ENCODE results near the gene TCHHL1.

TCHHL1 gene

DNA sequence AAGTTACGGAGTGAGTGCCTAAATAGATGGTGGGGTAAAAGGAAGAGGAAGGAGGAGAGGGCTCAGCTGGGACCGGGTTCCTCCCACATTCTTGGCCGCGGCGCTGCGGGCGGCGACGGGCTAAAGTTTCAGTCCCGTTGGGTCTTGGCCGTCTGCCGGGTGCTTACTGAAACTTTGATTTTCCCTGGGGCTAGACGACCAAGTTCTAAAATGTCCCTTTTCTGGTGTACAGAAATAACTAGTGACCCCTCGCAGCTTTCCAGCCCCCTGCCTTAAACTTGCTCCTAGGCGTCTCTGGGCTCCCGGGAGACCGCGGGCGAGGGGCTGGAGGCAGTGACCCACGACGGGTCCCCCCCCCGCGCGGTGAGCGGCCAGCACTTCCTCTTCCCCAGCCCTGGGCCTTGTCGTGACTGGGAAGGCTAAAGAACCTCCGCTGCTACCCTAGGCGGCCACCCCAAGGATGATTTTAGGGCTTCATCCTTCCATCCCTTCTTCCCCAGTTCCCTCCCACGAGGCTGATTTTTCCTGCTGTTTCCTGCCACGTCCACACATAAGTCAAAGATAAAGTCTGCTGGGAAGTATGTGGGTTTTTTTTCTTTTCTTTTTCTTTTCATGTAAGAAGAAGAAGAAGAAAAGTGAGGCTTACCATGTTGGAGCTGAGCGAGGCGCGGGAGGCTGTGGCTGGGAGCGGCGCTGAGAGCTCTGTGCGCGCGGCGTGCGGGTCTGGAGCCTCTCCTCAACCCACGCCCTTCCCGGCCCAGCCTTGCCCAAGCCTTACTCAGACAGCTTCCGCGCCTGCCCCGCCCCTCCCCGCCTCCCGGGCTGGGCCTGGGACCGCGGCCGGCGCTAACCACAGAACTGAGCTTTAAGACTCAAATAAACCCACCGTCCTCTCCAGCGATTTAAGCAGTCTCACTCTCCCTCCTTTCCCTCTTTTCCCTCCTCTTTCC, 52.3 kb downstream of the TCHHL1 start, which contains the start of gene S100A11:
TSS of gene S100A11 (minus strand) at position 738 of the 950 bp plus-strand sequence. CDS start at position 649, 89 bp downstream.
- Mint-ChIP-seq H3K9me3 (no peaks in the 10 kb centered on the region), H3K4me1 (peaks cover 16% of the 10 kb centered on the region), H3K4me3 (peak within 1 kb of the TSS; percentile 91 to 96 (median 91)), H3K36me3 (ENCODE audit: low read depth) (peaks cover 20% of the 10 kb centered on the region), H3K27me3 (ENCODE audit: low read depth) (no peaks in the 10 kb centered on the region), H3K27ac (peak within 1 kb of the TSS; percentile 90 to 97 (median 97))
- no peak for TF ChIP-seq CTCF (IDR thresholded peaks at IDR 0.05; ENCODE audit: unreplicated experiment in 3 of 3)

DNA sequence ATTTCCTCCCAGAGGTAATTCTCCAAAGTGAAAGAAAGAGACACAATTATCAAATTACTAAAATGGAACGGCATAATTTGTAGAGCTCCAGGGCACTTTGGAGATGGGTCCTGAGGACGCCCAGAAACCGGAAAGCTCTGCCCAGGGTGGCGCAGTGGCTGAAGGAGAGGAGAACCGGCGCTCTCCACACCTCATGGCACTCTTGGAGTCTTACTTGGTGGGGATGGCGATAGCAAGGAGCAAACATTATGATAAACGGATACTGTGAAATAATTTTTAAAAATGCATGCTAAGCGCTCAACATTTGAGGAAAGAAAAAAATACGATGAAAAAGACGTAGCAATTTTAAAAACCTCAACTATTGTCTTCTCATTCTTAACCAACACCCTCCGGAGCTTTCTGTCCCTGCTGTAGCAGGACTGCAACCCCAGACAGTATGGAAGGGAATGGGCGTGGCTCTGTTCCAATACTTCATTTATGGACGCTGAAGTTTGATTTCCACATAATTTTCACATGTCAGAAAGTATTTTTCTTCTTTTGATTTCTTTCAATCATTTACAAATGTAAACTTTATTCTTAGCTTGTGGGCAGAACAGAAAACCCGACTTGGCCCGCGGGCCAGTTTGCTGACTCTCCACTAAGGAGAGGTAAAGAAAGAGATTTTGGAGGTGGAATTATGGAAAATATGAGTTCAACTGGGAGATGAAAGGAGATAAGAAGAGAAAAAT, 53.2 kb downstream of the TCHHL1 start:
- TF ChIP-seq CTCF (IDR thresholded peaks at IDR 0.05; ENCODE audit: unreplicated experiment in 3 of 3), result no peak
- Mint-ChIP-seq H3K4me1 (peaks cover 16% of the 10 kb centered on the region), H3K27me3 (ENCODE audit: low read depth) (no peaks in the 10 kb centered on the region), H3K9me3 (no peaks in the 10 kb centered on the region), H3K4me3 (peak overlapping the region; percentile 91 to 96 (median 91)), H3K36me3 (ENCODE audit: low read depth) (peaks cover 24% of the 10 kb centered on the region), H3K27ac (peak overlapping the region; percentile 90 to 97 (median 97))

DNA sequence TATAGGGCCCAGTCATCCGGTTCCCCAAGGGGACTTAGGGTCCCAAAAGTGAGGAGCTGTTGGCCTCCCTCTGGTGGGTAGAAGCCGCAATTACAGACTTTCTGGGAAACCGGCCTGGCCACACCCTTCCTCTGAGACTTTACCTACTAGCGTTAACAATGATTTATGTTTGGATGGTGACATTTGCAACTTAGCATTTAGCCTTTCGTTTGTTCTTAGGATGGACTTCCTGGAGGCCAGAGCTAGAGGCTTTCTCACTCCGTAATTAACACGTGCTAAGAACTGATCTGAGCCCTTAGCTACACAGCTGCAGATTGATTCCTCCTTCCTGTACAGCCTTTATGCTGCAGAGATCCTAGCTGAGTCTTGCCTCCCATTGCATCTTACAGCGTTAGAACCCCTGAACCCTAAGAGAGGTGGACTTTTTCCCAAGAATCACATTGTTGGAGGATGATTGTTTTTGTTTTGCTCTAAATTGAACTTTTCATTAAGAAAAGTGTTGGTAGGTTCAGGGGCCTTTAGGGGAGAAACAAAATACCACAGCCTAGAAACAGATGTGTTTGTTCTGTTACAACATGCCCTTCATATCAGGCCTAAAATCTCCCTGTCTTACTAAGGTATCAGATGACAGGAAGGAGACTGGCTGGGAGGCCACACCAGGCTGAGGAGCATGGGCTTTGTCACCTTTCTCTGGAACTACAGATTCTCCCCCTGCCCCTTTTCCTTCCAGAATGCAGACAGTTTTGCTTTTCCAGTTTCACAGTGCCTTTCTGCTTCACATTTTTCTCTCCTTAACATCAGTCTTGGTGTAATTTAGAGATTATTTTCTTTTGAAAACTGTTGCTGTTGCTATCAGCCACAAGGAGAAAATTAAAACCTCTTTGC, 54.0 kb downstream of the TCHHL1 start:
- peak; percentile 71 to 83 (median 79) for TF ChIP-seq CTCF (IDR thresholded peaks at IDR 0.05; ENCODE audit: unreplicated experiment in 3 of 3)
- H3K9me3 Mint-ChIP-seq, result no peaks in the 10 kb centered on the region
- peak overlapping the region; percentile 90 to 97 (median 97) for H3K27ac Mint-ChIP-seq
- H3K4me3 Mint-ChIP-seq, result peak overlapping the region; percentile 91 to 96 (median 91)
- peaks cover 16% of the 10 kb centered on the region for H3K4me1 Mint-ChIP-seq
- H3K36me3 Mint-ChIP-seq (ENCODE audit: low read depth), result peaks cover 29% of the 10 kb centered on the region
- H3K27me3 Mint-ChIP-seq (ENCODE audit: low read depth), result no peaks in the 10 kb centered on the region

- peak overlapping the region; percentile 91 to 96 (median 91) for H3K4me3 Mint-ChIP-seq
- peaks cover 32% of the 10 kb centered on the region for H3K36me3 Mint-ChIP-seq (ENCODE audit: low read depth)
- H3K9me3 Mint-ChIP-seq, result no peaks in the 10 kb centered on the region
- peaks cover 16% of the 10 kb centered on the region for H3K4me1 Mint-ChIP-seq
- TF ChIP-seq CTCF (IDR thresholded peaks at IDR 0.05; ENCODE audit: unreplicated experiment in 3 of 3), result no peak
- no peaks in the 10 kb centered on the region for H3K27me3 Mint-ChIP-seq (ENCODE audit: low read depth)
- H3K27ac Mint-ChIP-seq, result peak overlapping the region; percentile 90 to 97 (median 97)
Observed at GRCh38 chr1:152034324-152034653, 54.6 kb downstream of the TCHHL1 start.

Measured in nephron (organoid).